MCF 10A (cell line): ENCODE data around the gene WDR45B. TPM values are rescaled to one million over a fixed set of nuclear protein-coding genes. Genes with fewer than 3 reads are reported as not detected.

Experiments used
- BruUV-seq: library from RNA; stranded (reverse); fragments of 400-500 nt; replicated peaks from 2 replicates; lab custom pipeline; 2021; lab: Mats Ljungman, UMichigan
- CTCF ChIA-PET: fragments of 300-600 bp; sonication (Branson Sonifier 250); formaldehyde crosslinking; extraction: SDS; loops from one replicate; lab custom pipeline; 2021; ENCODE audit warnings: antibody characterized with exemption, inconsistent platforms; lab: Yijun Ruan, JAX
- POLR2A ChIA-PET: fragments of 300-600, 350-650 bp; sonication (Branson Sonifier 250); formaldehyde crosslinking; extraction: SDS; loops from one replicate; lab custom pipeline; 2020; ENCODE audit warnings: antibody characterized with exemption, inconsistent platforms; lab: Yijun Ruan, JAX
- DNase-seq: peaks from one replicate; pipeline ENCODE4 v3.0.0-alpha.2; 2018; ENCODE audit not compliant: unreplicated experiment
- H3K27ac Mint-ChIP-seq: one replicate; pipeline ENCODE4 v1.8.0; 2022; ENCODE audit warnings: mild to moderate bottlenecking, low read depth, mixed read lengths; ENCODE audit not compliant: unreplicated experiment
- H3K27me3 Mint-ChIP-seq: one replicate; pipeline ENCODE4 v1.8.0; 2022; ENCODE audit warnings: mixed read lengths; ENCODE audit not compliant: insufficient read depth, unreplicated experiment
- H3K36me3 Mint-ChIP-seq: one replicate; pipeline ENCODE4 v1.8.0; 2022; ENCODE audit warnings: mild to moderate bottlenecking, moderate library complexity, mixed read lengths; ENCODE audit not compliant: insufficient read depth, unreplicated experiment
- H3K4me1 Mint-ChIP-seq: one replicate; pipeline ENCODE4 v1.8.0; 2022; ENCODE audit warnings: mixed read lengths; ENCODE audit not compliant: insufficient read depth, unreplicated experiment
- H3K4me3 Mint-ChIP-seq: one replicate; pipeline ENCODE4 v1.8.0; 2022; ENCODE audit warnings: mild to moderate bottlenecking, moderate library complexity, mixed read lengths; ENCODE audit not compliant: unreplicated experiment
- H3K9me3 Mint-ChIP-seq: one replicate; pipeline ENCODE4 v1.8.0; 2022; ENCODE audit warnings: mixed read lengths; ENCODE audit not compliant: unreplicated experiment
- CTCF ChIP-seq: fragments of 200-600 bp; IDR thresholded peaks from one replicate; pipeline ENCODE4 v1.8.0; 2022; ENCODE audit warnings: antibody characterized with exemption, mild to moderate bottlenecking; ENCODE audit not compliant: unreplicated experiment
- intact Hi-C: fragments of 100-400 bp; cut with micrococcal nuclease; formaldehyde crosslinking; loops from 2 replicates; pipeline ENCODE4 v1.14.1; 2022
- total RNA-seq: library from RNA; stranded (reverse); gene quantifications from 2 replicates; pipeline ENCODE4 v1.2.3, GENCODE V29; 2022

The WDR45B gene
- total RNA-seq, 1 experiment from 2014 or later = 88.3 TPM

GRCh38 chr17:82600731-82601446, 47.4 kb downstream of the WDR45B start:
- TF ChIP-seq CTCF = no peak
- no peak overlapping the region for H3K27ac Mint-ChIP-seq
- BruUV-seq = no TSS peak
- H3K4me1 Mint-ChIP-seq = no peaks in the 10 kb centered on the region
- H3K4me3 Mint-ChIP-seq = no peak overlapping the region
- ChIA-PET CTCF (interaction anchor here (0.9 kb wide), 1 partner anchor 12 kb away, joined by 4 read pairs; no protein-coding TSS in a partner anchor), POLR2A (no interaction called here)
- intact Hi-C loops = no loop called here
- no peak for DNase-seq
- H3K36me3 Mint-ChIP-seq = peaks cover 93% of the 10 kb centered on the region
- no peaks in the 10 kb centered on the region for H3K27me3 Mint-ChIP-seq
- no peaks in the 10 kb centered on the region for H3K9me3 Mint-ChIP-seq

- DNase-seq = no peak
- H3K4me1 Mint-ChIP-seq = no peaks in the 10 kb centered on the region
- H3K36me3 Mint-ChIP-seq = peaks cover 93% of the 10 kb centered on the region
- no peak for TF ChIP-seq CTCF
- H3K9me3 Mint-ChIP-seq = no peaks in the 10 kb centered on the region
- H3K27ac Mint-ChIP-seq = peak overlapping the region; percentile 19
- ChIA-PET CTCF (interaction anchor here (0.9 kb wide), 1 partner anchor 11 kb away, joined by 4 read pairs; no protein-coding TSS in a partner anchor), POLR2A (no interaction called here)
- BruUV-seq = no TSS peak
- H3K27me3 Mint-ChIP-seq = no peaks in the 10 kb centered on the region
- H3K4me3 Mint-ChIP-seq = no peak overlapping the region
- intact Hi-C loops = no loop called here
Observed at GRCh38 chr17:82599674-82600661, 48.3 kb downstream of the WDR45B start.

GRCh38 chr17:82598256-82599119, 49.8 kb downstream of the WDR45B start:
- Mint-ChIP-seq H3K9me3 (no peaks in the 10 kb centered on the region), H3K4me3 (no peak overlapping the region), H3K36me3 (peaks cover 87% of the 10 kb centered on the region), H3K27ac (no peak overlapping the region), H3K4me1 (no peaks in the 10 kb centered on the region), H3K27me3 (no peaks in the 10 kb centered on the region)
- no TSS peak for BruUV-seq
- no peak for DNase-seq
- CTCF ChIA-PET = no interaction called here
- no peak for TF ChIP-seq CTCF
- POLR2A ChIA-PET = no interaction called here
- intact Hi-C loops = no loop called here
